GM12878 (cell line): ENCODE measurements around the gene COMMD1.
A peak's percentile ranks its signal among the peaks of the same experiment; 100 is the strongest.

Source experiments
- CBX3 ChIP-seq: fragments of 200-600 bp; sonication (generic); IDR thresholded peaks from 2 replicates; pipeline ENCODE4 v1.6.1; 2016; ENCODE audit warnings: low read depth, borderline replicate concordance
- CREB1 ChIP-seq: IDR thresholded peaks from 2 replicates; pipeline ENCODE4 v1.6.1; 2012; ENCODE audit warnings: low read depth, mild to moderate bottlenecking, inconsistent platforms
- CTCF ChIP-seq, 3 experiments: IDR thresholded peaks in 2 of 3; conservative IDR thresholded peaks in 1 of 3; 2 replicates each; pipeline ENCODE4 v1.5.1; 2011; ENCODE audit warnings: low read depth in 3 of 3, low read length in 3 of 3, mild to moderate bottlenecking in 3 of 3, control low read depth in 2 of 3, moderate library complexity in 2 of 3, inconsistent platforms in 1 of 3, mixed read lengths in 1 of 3; ENCODE audit not compliant: control insufficient read depth in 2 of 3, insufficient read depth in 1 of 3; ENCODE audit errors: extremely low read depth in 1 of 3
- EZH2 ChIP-seq: IDR thresholded peaks from 2 replicates; pipeline ENCODE4 v1.6.1; 2012; ENCODE audit warnings: low read depth, mild to moderate bottlenecking, control low read depth, inconsistent platforms, low read length, borderline replicate concordance; ENCODE audit not compliant: control insufficient read depth
- JUND ChIP-seq: IDR thresholded peaks from 2 replicates; pipeline ENCODE4 v1.6.1; 2012; ENCODE audit warnings: low read depth, mild to moderate bottlenecking, low read length, improper control_type of control experiment, moderate library complexity
- TAF1 ChIP-seq: IDR thresholded peaks from 2 replicates; pipeline ENCODE4 v1.6.1; 2011; ENCODE audit warnings: mild to moderate bottlenecking, low read depth, low read length, borderline replicate concordance
- USF2 ChIP-seq: IDR thresholded peaks from 2 replicates; pipeline ENCODE4 v1.6.1; 2011; ENCODE audit warnings: low read depth, low read length, improper control_type of control experiment, borderline replicate concordance

DNA sequence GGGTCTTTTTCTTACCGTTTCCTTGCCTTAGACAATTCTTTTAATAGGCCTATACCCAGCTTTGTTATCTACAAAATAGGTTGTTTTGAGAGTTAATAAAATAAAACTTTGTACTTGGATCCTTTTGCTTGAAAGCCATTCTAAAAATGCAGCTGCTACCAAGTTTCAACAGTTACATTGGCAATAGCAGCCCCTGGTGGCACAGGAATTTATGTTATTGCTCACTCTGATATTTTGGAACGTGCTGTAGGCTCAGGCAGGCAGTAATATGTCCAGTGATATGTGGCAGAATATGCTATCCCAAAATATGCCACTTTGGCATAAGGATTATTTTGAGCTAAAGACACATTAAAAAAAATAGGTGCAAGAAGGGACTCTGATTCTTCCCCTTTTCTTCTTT lies 6.7 kb upstream of the COMMD1 start:
- TF ChIP-seq CTCF (IDR thresholded peaks at IDR 0.05 in 2 of 3, conservative IDR thresholded peaks at IDR 0.05 in 1 of 3; ENCODE audit: control insufficient read depth in 2 of 3, extremely low read depth in 1 of 3, insufficient read depth in 1 of 3, low read depth in 3 of 3, low read length in 3 of 3) (peak; percentile 66 to 75 (median 67)), JUND (no peak), TAF1 (no peak), CBX3 (no peak), USF2 (no peak), CREB1 (no peak), EZH2 (no peak)
